T-helper 17 cell (primary cell): ENCODE results near the gene PTPRN2. TPM values are rescaled to one million over a fixed set of nuclear protein-coding genes. Genes with fewer than 3 reads are reported as not detected.

Experiments
- ATAC-seq: fragments of 150-1000 bp; cut with Tn5 transposase; 2 replicates; pipeline ENCODE4 v1.10.0; 2021; ENCODE audit warnings: mild to moderate bottlenecking, moderate library complexity
- DNase-seq, 3 donors: peaks; one replicate each; pipeline versions ENCODE4 v3.0.0 to v3.0.0-alpha.2; 2020 to 2021
- H3K9me3 ChIP-seq: one replicate; pipeline ENCODE4 v1.7.0; 2013; ENCODE audit warnings: low read length, mild to moderate bottlenecking; ENCODE audit not compliant: control insufficient read depth, poor library complexity, severe bottlenecking
- H3K27ac Mint-ChIP-seq: one replicate; pipeline ENCODE4 v1.8.0; 2022; ENCODE audit warnings: mild to moderate bottlenecking, moderate library complexity, mixed read lengths
- H3K27me3 Mint-ChIP-seq: one replicate; pipeline ENCODE4 v1.8.0; 2022; ENCODE audit warnings: mixed read lengths
- H3K36me3 Mint-ChIP-seq: one replicate; pipeline ENCODE4 v1.8.0; 2022; ENCODE audit warnings: low read depth, mixed read lengths
- H3K4me1 Mint-ChIP-seq: one replicate; pipeline ENCODE4 v1.8.0; 2022; ENCODE audit warnings: mild to moderate bottlenecking, mixed read lengths
- H3K4me3 Mint-ChIP-seq: one replicate; pipeline ENCODE4 v1.8.0; 2022; ENCODE audit warnings: mild to moderate bottlenecking, moderate library complexity, mixed read lengths
- total RNA-seq, 4 donors: library from RNA in 2 of 4; stranded (reverse) in 2 of 4; gene quantifications; one replicate each; pipeline ENCODE4 v1.2.3 and lab custom pipeline; 2022 to 2026

PTPRN2 gene
- total RNA-seq, 2 donors from 2014 or later, result 0.42 to 0.57 TPM

- H3K36me3 Mint-ChIP-seq, result no peaks in the 10 kb centered on the region
- no peak for DNase-seq
- no peak overlapping the region for H3K4me3 Mint-ChIP-seq
These were observed 342.5 kb downstream of the PTPRN2 start for GRCh38 chr7:158244873-158245723.

GRCh38 chr7:158244430-158244829 is 343.2 kb downstream of the PTPRN2 start:
- Mint-ChIP-seq H3K27me3 (no peaks in the 10 kb centered on the region), H3K27ac (no peak overlapping the region), H3K36me3 (no peaks in the 10 kb centered on the region), H3K4me3 (no peak overlapping the region), H3K4me1 (no peaks in the 10 kb centered on the region)
- no peak for ATAC-seq
- no peaks in the 10 kb centered on the region for H3K9me3 ChIP-seq
- DNase-seq, result no peak

More at GRCh38 chr7:158244873-158245723, 342.5 kb downstream of the PTPRN2 start:
- Mint-ChIP-seq H3K4me1 (no peaks in the 10 kb centered on the region), H3K27ac (no peak overlapping the region), H3K27me3 (no peaks in the 10 kb centered on the region)
- H3K9me3 ChIP-seq, result no peaks in the 10 kb centered on the region
- no peak for ATAC-seq

- H3K4me1 Mint-ChIP-seq, result no peaks in the 10 kb centered on the region
- H3K27ac Mint-ChIP-seq, result no peak overlapping the region
- no peaks in the 10 kb centered on the region for H3K27me3 Mint-ChIP-seq
- no peak for DNase-seq
- ATAC-seq, result no peak
- no peak overlapping the region for H3K4me3 Mint-ChIP-seq
- no peaks in the 10 kb centered on the region for H3K36me3 Mint-ChIP-seq
- H3K9me3 ChIP-seq, result no peaks in the 10 kb centered on the region
These were observed 345.7 kb downstream of the PTPRN2 start for GRCh38 chr7:158241919-158242318.

GRCh38 chr7:158240801-158241200 is 346.8 kb downstream of the PTPRN2 start:
- H3K9me3 ChIP-seq, result no peaks in the 10 kb centered on the region
- Mint-ChIP-seq H3K27me3 (no peaks in the 10 kb centered on the region), H3K36me3 (no peaks in the 10 kb centered on the region), H3K4me1 (no peaks in the 10 kb centered on the region), H3K4me3 (no peak overlapping the region), H3K27ac (no peak overlapping the region)
- DNase-seq, result no peak
- no peak for ATAC-seq

GRCh38 chr7:158239290-158239981 is 348.2 kb downstream of the PTPRN2 start:
- H3K4me1 Mint-ChIP-seq, result no peaks in the 10 kb centered on the region
- H3K9me3 ChIP-seq, result no peaks in the 10 kb centered on the region
- H3K27me3 Mint-ChIP-seq, result no peaks in the 10 kb centered on the region
- no peaks in the 10 kb centered on the region for H3K36me3 Mint-ChIP-seq
- no peak overlapping the region for H3K4me3 Mint-ChIP-seq
- ATAC-seq (no peak), DNase-seq (no peak)
- no peak overlapping the region for H3K27ac Mint-ChIP-seq

- H3K27me3 Mint-ChIP-seq, result no peaks in the 10 kb centered on the region
- no peak overlapping the region for H3K4me3 Mint-ChIP-seq
- H3K4me1 Mint-ChIP-seq, result no peaks in the 10 kb centered on the region
- no peaks in the 10 kb centered on the region for H3K36me3 Mint-ChIP-seq
- no peaks in the 10 kb centered on the region for H3K9me3 ChIP-seq
- ATAC-seq (no peak), DNase-seq (no peak)
- H3K27ac Mint-ChIP-seq, result no peak overlapping the region
These were observed 348.9 kb downstream of the PTPRN2 start for GRCh38 chr7:158238616-158239289.

GRCh38 chr7:158237672-158238335 is 349.8 kb downstream of the PTPRN2 start:
- no peak overlapping the region for H3K4me3 Mint-ChIP-seq

GRCh38 chr7:158236400-158236799 is 351.2 kb downstream of the PTPRN2 start:
- Mint-ChIP-seq H3K36me3 (no peaks in the 10 kb centered on the region), H3K4me1 (no peaks in the 10 kb centered on the region), H3K27ac (no peak overlapping the region), H3K27me3 (no peaks in the 10 kb centered on the region), H3K4me3 (no peak overlapping the region)
- no peaks in the 10 kb centered on the region for H3K9me3 ChIP-seq
- DNase-seq, result no peak
- no peak for ATAC-seq

More at GRCh38 chr7:158237672-158238335, 349.8 kb downstream of the PTPRN2 start:
- H3K9me3 ChIP-seq, result no peaks in the 10 kb centered on the region
- ATAC-seq (no peak), DNase-seq (no peak)
- H3K27ac Mint-ChIP-seq, result no peak overlapping the region
- H3K36me3 Mint-ChIP-seq, result no peaks in the 10 kb centered on the region
- H3K4me1 Mint-ChIP-seq, result no peaks in the 10 kb centered on the region
- H3K27me3 Mint-ChIP-seq, result no peaks in the 10 kb centered on the region

GRCh38 chr7:158235862-158236261 is 351.8 kb downstream of the PTPRN2 start:
- no peaks in the 10 kb centered on the region for H3K27me3 Mint-ChIP-seq
- ATAC-seq (no peak), DNase-seq (no peak)
- H3K9me3 ChIP-seq, result no peaks in the 10 kb centered on the region
- H3K4me3 Mint-ChIP-seq, result no peak overlapping the region
- H3K27ac Mint-ChIP-seq, result no peak overlapping the region
- H3K36me3 Mint-ChIP-seq, result no peaks in the 10 kb centered on the region
- no peaks in the 10 kb centered on the region for H3K4me1 Mint-ChIP-seq

GRCh38 chr7:158229945-158230344 is 357.7 kb downstream of the PTPRN2 start:
- Mint-ChIP-seq H3K4me3 (no peak overlapping the region), H3K4me1 (no peaks in the 10 kb centered on the region), H3K27me3 (no peaks in the 10 kb centered on the region), H3K27ac (no peak overlapping the region), H3K36me3 (no peaks in the 10 kb centered on the region)
- no peak for ATAC-seq
- H3K9me3 ChIP-seq, result peaks cover 2% of the 10 kb centered on the region
- DNase-seq, result no peak

GRCh38 chr7:158228986-158229385 is 358.6 kb downstream of the PTPRN2 start:
- no peaks in the 10 kb centered on the region for H3K27me3 Mint-ChIP-seq
- ATAC-seq, result no peak
- H3K4me1 Mint-ChIP-seq, result no peaks in the 10 kb centered on the region
- H3K36me3 Mint-ChIP-seq, result no peaks in the 10 kb centered on the region
- no peak for DNase-seq
- H3K4me3 Mint-ChIP-seq, result no peak overlapping the region
- peaks cover 2% of the 10 kb centered on the region for H3K9me3 ChIP-seq
- no peak overlapping the region for H3K27ac Mint-ChIP-seq

GRCh38 chr7:158228131-158228530 is 359.5 kb downstream of the PTPRN2 start:
- no peak overlapping the region for H3K4me3 Mint-ChIP-seq
- no peaks in the 10 kb centered on the region for H3K27me3 Mint-ChIP-seq
- DNase-seq, result no peak
- no peak for ATAC-seq
- H3K9me3 ChIP-seq, result peaks cover 2% of the 10 kb centered on the region
- H3K36me3 Mint-ChIP-seq, result no peaks in the 10 kb centered on the region
- H3K27ac Mint-ChIP-seq, result no peak overlapping the region
- no peaks in the 10 kb centered on the region for H3K4me1 Mint-ChIP-seq
